TTC549 (cell line): ENCODE data around the gene RDH13.

Source experiments
- FAIRE-seq: peaks from 2 replicates; lab custom pipeline; 2012; peaks lifted over from hg19 to GRCh38; lab: Jason Lieb, UNC

The RDH13 gene

DNA sequence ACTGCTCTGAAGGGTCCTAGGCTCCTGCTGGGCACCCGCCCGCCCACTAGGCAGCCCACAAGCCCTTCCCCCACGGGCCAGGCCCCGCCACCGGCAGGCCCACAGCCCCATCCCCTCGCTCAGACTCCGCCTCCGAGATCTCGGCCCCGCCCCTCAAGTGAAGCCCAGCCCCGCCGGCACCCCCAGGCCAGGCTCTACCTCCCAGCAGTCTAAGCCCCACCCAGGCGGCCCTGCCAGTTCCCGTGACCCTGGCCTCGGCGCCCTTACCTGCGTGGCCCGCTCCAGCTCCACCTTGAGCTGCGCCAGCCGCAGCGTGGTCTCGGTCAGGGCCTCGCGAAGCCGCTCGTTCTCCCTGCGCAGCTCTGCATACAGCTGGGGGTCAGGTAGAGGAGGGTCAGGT, 29.0 kb upstream of the RDH13 start:
- FAIRE-seq = no peak

DNA sequence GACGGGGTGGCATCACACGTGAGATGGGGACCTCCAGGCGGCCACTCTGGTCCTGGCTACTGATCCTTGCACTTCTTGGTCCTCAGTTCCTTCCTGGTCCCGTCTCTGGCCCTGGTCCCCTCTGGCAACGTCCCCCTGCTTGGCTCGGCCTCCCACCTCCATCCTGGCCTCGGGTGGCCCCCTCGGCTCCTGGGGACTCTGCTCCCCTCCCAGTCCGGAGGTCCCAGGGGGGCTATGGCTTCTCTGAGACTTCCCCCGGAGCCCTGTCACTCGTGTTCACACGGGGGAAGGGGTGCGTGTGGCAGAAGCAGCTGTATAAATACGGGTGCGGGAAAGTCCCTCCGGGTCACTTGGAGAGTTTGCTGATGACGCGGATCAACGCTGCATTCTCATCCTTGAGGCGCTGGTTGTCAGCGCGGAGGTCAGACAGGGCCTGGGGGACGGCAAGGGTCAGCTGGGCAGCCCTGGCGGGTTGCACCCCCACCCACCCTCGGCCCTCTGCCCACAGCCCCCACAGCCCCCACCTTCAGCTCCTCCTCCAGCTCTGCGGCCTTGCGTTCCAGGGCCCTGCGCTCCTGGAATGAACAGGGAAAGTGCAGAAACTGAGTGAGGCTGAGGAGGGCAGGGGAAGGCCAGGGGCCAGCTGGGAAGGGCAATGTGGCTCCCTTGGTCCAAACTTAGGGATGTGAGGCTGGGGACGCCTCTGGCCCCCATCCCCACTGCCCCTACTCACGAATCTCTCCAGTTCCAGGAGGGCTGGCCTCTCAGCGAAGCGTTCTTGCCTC, 28.4 kb upstream of the RDH13 start:
- no peak for FAIRE-seq

DNA sequence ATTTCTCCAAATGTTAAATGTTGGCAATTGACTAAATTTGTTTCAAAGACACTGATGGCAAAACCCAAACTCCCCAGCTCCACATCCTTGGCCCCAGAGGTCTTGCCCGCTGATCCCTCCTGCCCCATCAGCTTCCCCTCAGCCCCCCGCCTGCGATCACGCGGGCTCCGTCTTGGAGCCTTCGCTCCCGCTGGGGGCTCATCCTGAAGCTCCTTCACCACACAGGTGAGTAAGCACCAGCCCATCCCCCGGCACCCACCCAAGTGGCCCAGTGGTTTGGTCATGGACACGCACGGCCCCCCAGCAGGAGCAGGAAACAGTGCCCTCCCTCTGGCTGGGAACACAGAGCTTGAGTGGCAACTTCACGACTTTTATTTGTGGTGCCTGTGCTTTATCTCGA, 27.6 kb upstream of the RDH13 start:
- no peak for FAIRE-seq

DNA sequence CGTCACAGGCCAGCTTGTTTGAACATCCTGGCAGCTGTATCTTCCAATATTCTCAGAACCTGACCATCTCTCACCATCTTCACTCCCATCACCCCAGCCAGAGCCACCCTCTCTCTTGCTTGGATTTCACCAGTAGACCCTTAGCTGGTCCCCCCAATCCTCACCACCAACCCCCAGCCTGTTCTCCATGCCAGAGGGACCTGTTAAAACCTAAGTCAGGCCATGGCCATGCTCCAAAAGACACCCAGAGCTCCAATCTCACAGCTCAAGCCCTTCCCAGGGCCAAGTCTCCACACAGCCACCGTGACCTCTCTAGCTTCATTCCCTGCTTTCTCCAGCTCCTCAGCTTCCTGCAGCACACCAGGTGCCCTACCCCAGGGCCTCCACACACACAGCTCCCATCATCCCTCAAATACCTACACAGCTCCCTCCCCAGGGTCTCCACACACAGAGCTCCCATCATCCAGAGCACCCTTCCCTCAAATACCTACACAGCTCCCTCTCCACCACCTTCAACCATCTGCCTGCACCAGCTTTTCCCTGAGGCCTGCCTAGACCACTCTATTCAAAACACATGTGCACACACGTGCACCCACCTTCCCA, 26.5 kb upstream of the RDH13 start:
- no peak for FAIRE-seq

DNA sequence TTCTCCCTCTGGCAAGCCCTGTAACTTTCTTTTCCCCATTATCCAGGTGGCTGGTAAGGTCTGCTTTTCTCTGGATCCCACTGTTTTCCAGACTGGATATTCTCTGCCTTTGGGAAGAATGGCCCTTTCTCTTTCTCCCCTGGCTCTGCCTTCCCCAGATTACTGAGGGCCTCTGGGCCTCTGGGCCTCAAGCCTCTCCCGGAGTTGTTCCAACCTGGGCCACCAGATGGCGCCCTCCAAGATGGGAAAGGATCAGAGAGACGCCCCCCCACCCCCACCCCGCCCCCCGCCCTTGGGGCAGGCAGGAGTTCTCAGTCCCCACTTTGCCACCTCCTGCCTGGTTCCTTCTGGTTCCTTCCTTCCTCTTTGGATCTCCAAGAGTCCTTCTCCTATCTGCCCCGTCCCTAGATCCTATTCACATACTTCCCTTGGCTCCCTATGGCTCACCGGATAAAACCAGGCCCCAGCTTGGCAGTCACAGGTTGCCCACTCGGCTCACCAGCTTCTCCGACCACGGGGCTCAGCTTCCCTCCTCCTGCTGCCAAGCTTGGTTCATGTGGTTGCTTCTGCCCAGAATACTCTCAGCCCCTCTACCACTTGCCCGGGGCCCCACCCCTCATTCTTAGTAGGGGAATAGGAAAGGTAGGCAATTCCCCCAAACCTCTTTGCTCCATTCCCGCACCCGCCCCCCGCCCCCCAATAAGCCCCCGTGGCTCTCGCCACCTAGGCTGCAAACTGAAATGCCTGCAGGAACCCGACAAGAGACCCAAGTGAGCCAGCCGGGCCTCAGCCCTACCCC, 25.8 kb upstream of the RDH13 start:
- no peak for FAIRE-seq

DNA sequence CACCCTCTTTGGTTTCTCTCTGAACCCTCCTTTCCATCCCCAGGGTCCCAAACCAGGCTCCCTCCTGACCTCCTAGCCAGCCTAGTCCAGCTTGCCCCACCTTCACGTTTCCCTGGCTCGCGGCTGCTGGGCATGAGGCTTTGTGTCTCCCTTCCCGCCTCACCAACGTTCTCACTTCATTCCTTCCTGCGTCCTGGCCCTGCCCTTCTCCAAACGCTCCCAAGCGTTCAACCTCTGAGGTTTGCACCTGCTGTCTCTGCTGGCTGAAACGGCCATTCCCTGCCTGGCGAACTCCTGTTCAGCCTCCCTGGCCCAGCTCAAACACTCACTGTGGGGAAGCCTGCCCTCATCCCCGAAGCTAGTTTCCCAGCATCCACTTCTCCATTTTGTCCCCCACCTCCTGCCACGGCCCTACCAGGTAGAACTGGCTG, 25.1 kb upstream of the RDH13 start:
- FAIRE-seq = no peak

DNA sequence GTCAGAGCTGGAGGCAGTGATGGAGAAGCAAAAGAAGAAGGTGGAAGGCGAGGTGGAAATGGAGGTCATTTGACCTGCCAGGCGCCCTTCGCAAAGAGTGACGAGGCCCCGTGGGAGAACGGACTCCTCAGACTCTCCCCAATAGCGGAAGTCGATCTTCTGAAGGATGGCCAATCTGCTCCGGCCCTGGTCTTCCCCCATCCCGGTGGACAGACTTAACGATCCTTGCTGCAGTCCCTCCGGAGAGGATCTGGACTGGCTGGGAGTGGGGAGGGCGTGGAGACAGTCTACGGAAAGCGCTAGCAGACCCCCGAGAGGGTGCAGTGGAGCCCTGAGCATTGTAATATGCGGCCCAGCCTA, 24.6 kb upstream of the RDH13 start:
- no peak for FAIRE-seq

DNA sequence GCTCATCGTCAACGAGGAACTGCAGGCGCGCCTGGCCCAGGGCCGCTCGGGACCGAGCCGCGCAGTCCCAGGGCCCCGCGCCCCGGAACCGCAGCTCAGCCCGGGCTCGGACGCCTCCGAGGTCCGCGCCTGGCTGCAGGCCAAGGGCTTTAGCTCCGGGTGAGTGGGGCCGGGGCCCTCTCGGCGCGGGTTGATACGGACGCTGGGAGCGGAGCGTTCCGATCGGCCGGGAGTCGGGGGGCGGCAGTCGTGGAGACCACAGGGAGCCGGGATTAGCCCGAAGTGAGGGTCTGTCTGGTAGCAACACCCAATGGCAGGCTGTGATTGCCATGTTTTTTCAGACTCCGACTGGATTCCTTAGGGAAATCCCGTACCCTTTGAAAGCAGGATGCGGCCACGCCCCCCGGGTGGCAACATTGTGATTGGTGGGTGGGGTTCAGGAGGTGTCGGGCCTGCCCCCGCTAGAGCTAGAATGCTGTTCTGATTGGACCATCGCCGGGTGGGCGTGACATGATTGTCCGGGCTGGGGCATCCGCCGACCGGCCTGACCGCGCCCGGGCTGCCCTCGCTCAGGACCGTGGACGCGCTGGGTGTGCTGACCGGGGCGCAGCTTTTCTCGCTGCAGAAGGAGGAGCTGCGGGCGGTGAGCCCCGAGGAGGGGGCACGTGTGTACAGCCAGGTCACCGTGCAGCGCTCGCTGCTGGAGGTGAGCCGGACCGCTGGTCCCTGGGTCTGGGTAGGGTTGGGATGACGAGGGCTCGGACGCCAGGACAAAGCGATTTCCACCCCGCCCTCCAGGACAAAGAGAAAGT, 24.0 kb upstream of the RDH13 start:
- no peak for FAIRE-seq

DNA sequence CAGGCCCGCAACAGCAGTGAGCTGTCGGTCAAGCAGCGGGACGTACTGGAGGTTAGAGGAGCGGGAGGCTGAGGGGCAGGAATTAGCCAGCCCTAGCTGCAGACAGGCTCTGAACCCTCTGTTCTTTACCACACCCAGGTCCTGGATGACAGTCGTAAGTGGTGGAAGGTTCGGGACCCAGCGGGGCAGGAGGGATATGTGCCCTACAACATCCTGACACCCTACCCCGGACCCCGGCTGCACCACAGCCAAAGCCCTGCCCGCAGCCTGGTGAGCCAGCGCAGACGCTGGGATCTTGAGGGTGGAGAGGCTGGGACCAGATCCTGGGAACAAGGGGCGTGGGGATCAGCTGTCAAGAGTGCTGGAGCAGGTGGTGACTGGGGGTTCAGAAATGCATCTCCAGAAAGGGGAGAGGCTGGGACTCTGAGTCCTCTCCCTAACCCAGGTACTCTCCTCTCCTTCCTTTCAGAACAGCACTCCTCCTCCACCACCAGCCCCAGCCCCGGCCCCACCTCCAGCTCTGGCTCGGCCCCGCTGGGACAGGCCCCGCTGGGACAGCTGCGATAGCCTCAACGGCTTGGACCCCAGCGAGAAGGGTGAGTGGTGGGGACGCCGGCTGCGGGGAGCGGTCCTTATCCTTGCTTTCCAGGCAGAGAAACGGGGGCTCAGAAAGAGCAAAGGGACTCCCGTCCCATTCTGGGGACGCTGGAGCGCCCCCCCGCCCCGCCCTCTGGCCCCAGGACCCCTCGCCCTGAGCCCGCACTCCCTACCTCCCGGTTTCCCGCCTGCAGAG, 23.2 kb upstream of the RDH13 start:
- no peak for FAIRE-seq

DNA sequence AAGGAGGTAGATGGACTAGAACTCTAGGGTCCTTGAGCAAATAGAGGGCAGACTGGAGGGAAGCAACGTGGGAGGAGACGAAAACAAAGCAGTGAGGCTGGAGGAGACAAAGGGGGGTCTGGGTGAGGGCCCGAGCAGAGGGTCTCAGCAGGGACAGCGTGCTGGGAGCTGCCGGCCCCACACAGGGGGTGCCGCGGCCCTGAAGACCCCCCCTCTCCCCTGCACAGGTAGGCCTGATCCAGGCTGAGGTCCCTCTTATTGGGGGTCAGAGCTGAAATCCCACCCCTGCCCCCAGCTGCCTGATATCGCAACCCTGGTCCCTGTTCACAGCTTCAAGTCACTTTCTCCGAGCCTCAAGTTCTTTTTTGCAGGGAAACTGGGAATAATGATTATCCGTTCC, 21.5 kb upstream of the RDH13 start:
- FAIRE-seq = no peak

DNA sequence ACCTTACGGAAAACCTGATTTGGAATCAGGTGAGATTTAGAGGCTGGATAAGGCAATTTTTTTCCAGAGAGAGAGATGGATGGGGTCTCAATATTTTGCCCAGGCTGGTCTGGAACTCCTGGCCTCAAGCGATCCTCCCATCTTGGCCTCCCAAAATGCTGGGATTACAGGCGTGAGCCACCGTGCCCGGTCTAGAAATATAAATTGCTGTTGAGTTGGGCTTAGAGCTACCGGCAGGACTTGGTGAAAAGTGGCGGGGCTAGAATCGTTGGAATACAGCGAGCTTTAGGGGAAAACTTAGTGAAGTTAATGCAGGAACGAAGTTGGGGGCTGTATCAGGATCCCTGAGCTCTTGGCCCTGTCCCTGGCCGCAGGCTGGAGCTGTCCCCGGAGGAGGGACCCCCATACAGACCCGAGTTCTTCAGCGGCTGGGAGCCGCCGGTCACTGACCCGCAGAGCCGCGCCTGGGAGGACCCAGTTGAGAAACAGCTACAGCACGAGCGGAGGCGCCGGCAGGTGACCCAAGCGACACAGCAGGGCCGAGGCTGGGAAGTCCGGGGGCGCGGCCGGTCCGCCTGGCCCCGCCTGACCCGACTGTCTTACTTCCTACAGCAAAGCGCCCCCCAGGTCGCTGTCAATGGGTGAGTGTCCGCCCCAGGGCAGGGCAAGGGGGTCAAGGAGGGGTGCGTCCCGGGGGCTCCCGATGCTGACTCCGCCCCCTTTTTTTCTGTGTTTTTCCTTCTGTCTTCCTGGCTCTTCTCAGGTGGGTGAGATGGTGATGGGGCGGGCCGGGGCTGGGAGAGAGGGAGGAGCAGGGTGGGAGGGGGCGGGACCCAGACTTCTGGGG, 20.3 kb upstream of the RDH13 start:
- no peak for FAIRE-seq

DNA sequence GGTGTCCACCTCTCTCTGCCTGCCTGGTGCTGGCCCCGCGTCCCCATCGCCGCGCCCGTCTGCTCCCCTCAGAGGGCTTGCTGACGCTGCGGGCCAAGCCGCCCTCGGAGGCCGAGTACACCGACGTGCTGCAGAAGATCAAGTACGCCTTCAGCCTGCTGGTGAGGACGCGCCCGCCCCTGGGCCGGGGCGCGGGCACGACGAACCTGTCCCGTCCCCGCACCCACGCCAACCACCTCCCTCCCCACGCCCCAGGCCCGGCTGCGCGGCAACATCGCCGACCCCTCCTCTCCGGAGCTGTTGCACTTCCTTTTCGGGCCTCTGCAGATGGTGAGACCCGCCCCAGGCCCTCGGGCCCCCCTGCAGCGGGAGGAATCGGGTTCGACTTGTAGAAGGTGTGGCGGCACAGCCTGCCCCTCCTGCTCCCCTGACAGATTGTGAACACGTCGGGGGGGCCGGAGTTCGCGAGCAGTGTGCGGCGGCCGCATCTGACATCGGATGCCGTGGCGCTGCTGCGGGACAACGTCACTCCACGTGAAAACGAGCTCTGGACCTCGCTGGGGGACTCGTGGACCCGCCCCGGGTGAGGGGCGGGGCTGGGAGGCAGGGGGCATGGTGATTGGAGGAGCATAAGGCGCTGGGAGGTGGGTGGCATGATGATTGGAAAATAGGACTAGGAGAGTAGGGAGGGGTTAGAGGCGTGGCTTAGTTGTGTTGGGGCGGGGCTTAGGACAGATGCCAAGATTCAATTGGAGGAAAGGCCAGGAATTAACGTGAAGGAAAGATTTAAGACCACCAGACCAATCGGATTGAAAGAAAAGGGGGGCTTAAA, 19.3 kb upstream of the RDH13 start:
- FAIRE-seq = no peak

DNA sequence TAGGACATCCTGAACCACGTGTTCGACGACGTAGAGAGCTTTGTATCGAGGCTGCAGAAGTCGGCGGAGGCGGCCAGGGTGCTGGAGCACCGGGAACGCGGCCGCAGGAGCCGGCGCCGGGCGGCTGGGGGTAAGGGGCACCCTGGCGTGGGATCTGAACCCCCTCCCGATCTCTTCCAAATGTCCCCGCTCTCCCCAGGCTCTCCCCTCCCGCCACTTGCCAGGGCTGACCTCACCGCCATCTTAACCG, 18.7 kb upstream of the RDH13 start:
- FAIRE-seq = no peak

DNA sequence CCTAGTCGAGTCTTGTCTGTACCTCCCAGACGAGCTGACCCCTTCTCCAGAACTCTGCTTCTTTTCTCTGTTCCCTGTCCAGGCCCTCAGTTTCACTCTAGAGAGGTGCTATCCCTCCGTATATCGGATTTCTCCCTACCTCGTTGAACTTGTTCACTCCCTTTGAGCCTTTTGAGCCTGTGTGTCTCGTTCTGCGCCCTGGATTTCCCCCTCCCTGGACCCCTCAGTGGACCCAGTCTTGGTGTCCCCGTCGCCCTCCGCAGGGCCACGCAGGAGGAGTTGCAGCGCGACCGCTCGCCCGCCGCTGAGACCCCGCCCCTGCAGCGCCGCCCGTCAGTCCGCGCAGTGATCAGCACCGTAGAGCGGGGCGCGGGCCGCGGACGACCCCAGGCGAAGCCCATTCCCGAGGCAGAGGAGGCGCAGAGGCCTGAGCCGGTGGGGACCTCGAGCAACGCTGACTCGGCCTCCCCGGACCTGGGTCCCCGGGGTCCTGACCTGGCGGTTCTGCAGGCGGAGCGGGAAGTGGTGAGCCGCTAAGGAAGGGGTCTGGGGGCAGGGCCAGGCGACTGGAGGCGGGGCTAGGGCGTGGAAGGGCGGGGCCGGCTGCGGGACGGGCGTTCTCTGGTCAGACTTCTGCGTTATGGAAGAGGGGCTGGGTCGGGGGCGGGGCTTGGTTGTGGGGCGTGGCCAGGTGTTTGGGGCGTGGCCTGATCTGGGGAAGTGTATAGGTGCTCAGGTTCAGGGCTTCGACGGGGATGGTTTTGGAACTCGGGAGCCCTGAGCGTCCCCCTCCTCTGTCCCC, 18.2 kb upstream of the RDH13 start:
- FAIRE-seq = no peak

DNA sequence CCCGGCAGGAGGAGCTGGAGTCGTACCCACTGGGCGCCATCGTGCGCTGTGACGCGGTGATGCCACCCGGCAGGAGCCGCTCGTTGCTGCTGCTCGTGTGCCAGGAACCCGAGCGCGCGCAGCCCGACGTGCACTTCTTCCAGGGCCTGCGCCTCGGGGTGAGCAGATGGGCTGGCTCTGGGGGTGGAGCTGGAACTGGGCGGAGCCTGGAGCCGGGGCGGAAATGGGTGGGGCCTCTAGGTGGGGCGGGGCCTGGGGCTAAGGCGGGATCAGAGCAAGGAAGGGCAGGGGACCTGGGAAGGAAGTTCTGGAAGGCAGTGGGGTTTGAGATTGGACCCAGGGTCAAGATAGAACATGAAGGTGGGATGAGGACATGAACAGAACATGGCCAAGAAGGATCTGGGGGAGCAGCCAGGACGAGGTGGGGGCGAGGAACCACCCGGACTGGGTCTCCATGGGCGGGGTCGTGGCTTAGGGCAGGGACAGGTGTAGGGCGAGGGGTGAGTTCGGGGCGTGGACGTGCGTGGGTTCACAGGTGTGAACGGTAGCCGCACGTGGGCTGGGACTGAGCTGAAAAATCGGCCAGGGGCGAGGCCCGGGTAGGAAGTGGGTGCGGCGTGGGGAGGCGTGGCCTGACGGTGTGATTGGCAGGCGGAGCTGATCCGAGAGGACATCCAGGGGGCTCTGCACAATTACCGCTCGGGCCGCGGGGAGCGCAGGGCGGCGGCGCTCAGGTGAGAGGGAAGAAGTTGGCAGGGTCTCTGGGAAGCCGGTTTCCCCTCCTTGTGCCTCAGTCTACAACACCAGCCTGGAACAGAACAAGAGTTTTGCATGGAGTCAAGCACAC, 17.4 kb upstream of the RDH13 start:
- no peak for FAIRE-seq

DNA sequence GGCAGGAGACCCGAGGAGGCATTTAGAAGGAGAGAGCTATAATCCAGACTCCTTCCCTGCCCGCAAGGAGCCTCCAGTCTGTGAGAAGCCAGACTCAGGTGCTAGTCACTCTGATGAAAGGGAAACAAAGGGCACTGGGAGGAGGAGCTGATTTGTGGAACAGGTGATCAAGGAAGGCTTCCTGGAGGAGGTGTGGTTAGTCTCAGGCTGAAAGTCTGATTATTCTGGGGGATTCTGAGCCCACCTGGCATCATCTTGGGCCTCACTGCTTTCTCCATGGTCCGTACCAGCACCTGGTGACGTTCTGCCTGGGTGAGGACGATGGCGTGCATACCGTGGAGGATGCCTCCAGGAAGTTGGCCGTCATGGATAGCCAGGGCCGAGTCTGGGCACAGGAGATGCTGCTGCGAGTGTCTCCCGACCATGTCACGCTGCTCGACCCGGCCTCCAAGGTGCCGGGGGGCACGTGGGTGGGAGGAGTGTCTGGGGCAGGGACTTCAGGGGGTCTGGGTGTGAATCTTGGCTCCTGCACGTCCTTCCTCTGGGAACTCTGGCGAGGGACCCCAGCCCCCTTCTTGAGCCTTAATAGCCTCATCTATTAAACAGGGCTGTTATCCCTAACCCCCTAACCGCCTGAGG, 16.6 kb upstream of the RDH13 start:
- FAIRE-seq = no peak

DNA sequence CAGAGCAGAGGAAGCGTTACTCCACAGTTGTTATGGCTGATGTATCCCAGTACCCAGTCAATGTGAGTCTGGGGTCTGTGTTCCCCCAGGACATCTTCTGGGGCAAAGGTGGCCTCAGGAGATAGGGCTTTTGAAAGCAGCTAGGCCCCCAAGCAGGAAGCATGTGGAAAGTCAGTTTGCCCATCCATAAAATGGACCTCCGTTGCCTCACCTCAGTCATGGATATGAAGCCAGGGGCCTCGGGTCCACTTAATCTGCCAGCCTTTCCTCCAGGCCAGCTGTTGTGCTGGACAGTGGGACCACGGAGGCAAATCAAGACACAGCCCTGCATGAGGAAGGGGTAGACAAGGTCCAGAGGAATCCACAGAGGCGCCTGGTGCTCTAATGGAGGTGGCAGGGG, 16.0 kb upstream of the RDH13 start:
- no peak for FAIRE-seq

DNA sequence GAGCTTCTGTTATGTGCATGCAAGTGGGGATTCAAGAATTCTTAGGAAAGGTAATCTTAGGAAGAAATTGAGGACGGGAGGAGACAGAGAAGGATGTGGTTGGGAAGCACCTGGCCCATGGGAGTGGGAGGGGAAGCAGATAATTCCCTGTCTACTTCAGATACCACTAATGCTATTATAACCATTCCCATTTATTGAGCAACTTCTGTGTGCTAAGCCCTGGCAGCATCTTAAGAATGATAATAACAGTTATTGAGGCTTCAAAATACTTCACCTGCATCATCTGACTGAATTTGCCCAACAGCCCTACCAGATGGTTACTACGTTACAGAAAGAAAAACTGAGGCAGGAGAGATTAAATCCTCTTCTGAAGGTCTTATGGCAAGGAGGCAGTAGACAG, 14.2 kb upstream of the RDH13 start:
- no peak for FAIRE-seq
